Erythroblast (primary cell): ENCODE measurements around the gene ROBO2.

ENCODE experiments used
- GATA1 ChIP-seq: IDR thresholded peaks from 2 replicates; pipeline ENCODE4 v1.6.1; 2011; ENCODE audit warnings: low read depth, mild to moderate bottlenecking, control low read depth, low read length, moderate library complexity
- POLR2A ChIP-seq: IDR thresholded peaks from 2 replicates; pipeline ENCODE4 v1.6.1; 2011; ENCODE audit warnings: mild to moderate bottlenecking, low read length

DNA sequence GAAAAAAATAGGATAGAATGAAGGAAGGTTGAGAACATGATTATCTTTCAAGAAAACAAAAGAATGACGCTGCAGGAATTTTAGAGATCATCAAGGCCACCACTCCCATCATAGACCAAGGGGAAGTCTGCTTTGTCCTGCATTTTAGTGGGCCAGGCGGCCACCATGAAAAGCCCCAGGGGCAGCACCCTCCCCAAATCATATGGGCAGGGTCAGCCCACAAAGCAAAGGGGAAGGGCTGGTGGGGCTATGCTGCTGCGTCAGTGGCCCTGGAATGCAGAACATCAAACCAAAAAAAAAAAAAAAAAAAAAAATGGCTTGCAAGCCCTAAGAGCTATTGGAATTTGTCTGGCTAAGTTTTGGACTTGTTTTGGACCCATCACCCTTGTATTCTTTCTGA lies 620.8 kb downstream of the ROBO2 start:
- TF ChIP-seq POLR2A: no peak
- TF ChIP-seq GATA1: no peak
